HG03097 (cell line): Measurements from ENCODE around the gene GPR108.

Experiments used
- ATAC-seq: cut with Tn5 transposase; IDR thresholded peaks from one replicate; pipeline ENCODE4 v1.9.1; 2021; ENCODE audit not compliant: unreplicated experiment, low FRiP score

Gene GPR108

DNA sequence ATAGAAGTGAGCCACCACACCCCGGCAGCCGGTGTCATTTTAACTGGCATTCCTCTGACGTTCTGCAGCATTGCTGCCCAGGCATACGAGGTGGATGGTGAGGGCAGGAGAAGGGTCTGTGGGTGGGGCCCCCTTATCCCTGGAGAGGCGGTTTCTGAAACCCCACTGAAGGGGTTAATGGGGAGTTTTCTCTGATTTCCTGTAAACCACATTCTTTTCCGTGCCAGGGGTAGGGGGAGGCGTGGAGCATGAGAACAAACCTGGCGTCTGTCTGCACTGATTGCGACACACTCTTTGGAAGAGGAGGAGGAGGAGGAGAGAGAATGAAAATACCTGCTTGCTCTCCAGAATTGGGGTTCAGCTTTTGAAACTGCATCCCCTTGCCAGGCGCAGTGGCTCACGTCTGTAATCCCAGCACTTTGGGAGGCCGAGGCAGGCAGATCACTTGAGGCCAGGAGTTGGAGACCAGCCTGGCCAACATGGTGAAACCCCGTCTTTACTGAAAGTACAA, 14.2 kb downstream of the GPR108 start:
- no peak for ATAC-seq

DNA sequence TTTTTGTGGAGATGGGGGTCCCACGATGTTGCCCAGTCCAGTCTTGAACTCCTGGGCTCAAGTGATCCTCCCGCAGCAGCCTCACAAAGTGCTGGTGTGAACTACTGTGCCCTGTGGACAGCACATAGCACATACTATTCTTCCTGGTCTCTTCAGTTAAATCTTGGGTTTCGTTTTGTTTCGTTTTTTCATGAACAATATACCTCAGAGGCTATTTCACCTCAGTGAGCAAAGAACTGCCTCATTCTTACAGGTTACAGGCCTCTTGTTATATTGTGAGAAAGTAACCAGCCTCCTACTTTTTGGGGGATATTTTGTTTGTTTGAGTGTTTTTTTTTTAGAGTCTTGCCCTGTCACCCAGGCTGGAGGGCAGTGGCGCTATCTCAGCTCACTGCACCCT, 15.6 kb downstream of the GPR108 start:
- ATAC-seq, result no peak

DNA sequence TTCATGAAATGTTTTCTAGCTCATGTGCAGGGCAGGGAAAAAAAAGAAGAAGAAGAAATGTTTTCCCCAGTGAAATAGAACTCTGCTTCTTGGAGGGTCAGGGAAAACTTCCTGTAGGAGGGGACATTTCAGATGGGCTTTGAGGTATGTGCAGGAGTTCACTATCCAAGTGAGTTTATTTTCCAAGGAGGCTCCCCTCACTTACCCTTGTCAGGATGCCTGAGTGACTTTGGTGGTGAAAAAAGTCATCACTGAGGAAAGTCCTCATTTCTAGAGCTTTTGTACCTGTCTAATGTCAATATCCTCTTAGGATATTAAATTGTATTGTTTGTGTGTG, 16.3 kb downstream of the GPR108 start:
- no peak for ATAC-seq

- ATAC-seq, result no peak
Measured at GRCh38 chr19:6720369-6721137, 16.8 kb downstream of the GPR108 start, which contains the start of gene C3. Gene C3, minus strand, starts transcription at chr19:6720650. Its CDS starts 61 bp downstream, at chr19:6720589.

DNA sequence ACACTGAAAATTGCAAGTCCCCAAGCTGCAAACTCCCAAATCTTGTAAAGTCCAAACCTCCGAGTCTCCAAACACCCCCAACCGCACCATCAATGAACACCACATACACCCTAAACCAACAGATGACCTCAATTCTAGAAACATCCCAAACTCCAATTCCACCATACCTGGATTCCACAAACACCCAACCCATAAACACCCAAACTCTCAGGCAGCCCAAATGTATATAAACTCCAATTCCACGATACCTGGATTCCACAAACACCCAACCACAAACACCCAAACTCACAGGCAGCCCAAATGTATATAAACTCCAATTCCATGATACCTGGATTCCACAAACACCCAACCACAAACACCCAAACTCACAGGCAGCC, 17.4 kb downstream of the GPR108 start:
- ATAC-seq, result no peak

GRCh38 chr19:6719540-6719861, 17.9 kb downstream of the GPR108 start:
- ATAC-seq, result no peak

GRCh38 chr19:6718741-6719539, 18.4 kb downstream of the GPR108 start:
- no peak for ATAC-seq

- no peak for ATAC-seq
Measured at GRCh38 chr19:6718111-6718740, 19.2 kb downstream of the GPR108 start.

- no peak for ATAC-seq
Measured at GRCh38 chr19:6717441-6717971, 19.9 kb downstream of the GPR108 start.

DNA sequence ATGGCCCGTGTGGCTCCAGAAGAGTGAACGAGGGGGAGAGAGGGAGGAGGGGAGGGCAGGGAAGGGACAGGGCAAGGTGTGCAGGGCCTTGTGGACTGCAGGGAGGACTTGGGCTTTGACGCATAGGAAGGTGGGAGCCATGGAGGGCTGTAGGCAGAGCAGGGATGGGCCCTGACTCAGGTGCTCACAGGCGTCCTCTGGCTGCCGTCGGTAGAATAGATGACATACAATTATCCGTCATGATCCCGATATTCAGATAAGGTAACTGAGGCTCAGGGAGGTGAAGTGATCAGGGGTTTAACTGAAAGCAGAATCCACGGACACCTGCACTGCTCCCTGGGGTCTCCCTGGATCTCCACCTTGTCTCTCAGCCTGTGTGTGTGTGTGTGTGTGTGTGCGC, 20.3 kb downstream of the GPR108 start:
- no peak for ATAC-seq

DNA sequence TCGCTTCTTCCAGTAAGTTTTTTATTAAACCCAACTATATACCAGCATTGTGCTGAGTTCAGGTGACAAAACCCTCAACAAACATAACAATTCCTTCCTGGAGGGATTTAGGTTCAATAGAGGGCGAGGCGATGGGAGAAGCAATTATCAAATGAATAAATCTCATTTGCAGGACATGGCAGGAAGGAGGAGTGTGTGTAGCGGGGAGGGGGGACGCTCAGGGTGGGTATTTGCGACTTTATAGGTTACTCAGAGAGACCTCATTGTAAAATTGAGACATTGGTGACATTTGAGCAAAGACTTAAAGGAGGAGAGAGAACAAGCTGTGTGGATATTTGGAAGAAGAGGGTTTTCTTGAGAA, 20.8 kb downstream of the GPR108 start:
- ATAC-seq, result no peak

DNA sequence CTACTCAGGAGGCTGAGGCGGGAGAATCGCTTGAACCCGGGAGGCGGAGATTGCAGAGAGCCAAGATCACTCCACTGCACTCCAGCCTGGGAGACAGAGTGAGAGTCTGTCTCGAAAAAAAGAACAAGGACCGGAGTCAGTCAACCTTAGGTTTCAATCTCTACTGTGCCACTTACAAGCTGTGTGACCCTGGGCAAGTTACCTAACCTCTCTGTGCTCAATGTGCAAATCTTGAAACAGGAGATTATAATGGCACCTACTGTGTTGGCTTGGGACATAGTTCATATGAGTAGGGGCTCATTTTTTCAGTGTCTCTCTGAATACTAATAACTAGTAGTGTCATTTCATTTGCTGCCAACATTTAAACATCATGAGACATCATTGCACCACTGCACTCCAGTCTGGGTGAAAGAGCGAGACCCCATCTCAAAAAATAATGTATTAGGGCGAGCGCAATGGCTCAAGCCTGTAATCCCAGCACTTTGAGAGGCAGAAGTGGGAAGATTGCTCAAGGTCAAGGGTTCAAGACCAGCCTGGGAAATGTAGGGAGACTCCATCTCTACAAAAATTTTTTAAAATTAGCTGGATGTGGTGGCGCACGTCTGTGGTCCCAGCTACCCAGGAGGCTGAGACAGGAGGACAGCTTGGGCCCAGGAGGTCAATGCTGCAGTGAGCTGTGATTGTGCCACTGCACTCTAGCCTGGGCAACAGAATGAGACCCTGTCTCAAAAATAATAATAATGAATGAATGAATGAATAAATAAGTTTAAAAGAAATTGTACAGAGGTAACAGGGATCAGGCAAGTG, 22.4 kb downstream of the GPR108 start:
- ATAC-seq, result no peak

GRCh38 chr19:6713773-6714692, 23.3 kb downstream of the GPR108 start:
- ATAC-seq, result no peak

DNA sequence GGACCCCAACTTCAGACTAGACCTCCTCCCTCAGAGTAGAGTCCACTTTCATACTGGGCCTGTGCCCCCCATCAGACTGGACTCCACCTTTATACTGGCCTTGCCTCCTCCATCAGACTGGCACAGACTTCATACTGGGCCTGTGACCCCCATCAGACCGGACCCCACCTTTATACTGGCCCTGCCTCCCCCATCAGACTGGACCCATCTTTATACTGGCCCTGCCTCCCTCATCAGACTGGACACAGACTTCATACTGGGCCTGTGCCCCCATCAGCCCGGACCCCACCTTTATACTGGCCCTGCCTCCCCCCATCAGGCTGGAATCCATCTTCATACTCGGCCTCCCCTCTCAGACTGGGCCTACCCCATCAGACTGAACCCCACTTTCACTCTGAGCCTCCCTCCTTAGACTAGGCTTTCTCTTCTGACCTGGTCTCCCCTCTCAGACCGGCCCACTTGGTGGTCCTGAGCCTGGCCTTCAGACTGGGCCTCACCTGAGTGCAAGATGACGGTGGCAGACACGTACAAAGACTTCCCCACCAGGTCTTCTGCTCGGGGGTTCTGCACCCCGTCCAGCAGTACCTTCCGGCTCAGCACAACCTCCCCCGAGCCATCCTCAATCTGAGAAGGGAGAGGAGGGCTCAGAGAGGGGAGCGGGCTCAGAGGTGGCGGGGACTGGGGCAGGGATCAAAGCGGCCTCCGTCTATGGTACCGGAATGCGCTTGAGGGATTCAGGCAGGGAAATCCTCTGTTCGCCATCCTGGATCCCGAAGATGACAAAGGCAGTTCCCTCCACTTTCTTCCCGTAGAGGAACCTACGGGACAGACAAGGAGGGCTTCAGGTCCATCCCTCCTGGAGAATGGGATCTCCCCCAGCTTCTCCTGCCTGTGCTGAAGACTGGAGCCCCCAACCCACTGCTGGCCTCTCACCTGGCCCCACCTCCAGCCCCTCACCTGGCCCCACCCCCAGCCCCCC, 24.4 kb downstream of the GPR108 start:
- no peak for ATAC-seq

GRCh38 chr19:6712231-6712630, 25.1 kb downstream of the GPR108 start:
- ATAC-seq, result no peak

- ATAC-seq, result no peak
Measured at GRCh38 chr19:6711605-6712004, 25.8 kb downstream of the GPR108 start.

GRCh38 chr19:6711078-6711361, 26.4 kb downstream of the GPR108 start:
- no peak for ATAC-seq

DNA sequence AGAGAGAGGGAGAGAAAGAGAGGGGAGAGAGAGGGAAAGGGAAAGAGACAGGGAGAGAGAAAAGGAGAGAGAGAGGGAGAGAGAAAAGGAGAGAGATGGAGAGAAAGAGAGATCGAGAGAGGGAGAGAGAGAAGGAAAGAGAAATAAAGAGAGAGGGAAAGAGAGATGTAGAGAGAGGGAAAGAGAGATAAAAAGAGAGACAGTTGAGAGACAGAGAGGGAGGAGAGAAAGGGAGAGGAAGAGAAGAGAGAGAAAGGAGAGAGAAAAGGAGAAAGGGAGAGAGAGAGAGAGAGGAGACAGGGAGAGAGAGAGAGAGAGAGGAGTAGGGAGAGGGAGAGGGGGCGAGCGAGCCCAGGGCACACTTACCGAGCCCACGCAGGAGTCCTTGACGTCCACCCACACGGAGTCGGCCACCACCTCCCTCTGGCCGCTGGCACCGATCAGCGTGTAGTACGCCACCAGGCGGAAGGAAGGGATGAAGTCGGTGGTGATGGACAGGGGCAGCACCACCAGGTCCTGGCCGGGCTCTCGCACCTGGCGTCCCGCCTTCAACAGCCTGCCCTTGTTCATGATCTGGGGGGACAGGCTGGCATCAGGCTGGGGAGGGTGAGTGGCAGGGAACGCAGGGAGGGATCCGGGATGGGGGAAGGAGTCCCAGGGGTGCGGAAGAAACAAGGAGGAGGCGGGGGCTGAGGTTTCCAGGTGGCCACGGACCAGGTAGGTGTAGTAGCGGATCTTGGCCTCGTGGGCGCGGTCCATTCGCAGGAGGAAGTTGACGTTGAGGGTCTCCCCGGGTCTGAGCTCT, 26.9 kb downstream of the GPR108 start:
- ATAC-seq, result no peak
